MV-4-11 (cell line): Measurements from ENCODE around the gene CRELD2.

Experiments used
- DNase-seq: peaks from one replicate; lab custom pipeline; 2025; lab: John Stamatoyannopoulos, UW

CRELD2 gene

GRCh38 chr22:49887702-49888101 is 30.7 kb upstream of the CRELD2 start:
- no peak for DNase-seq

- DNase-seq, result no peak
Measured at GRCh38 chr22:49889071-49889470, 29.4 kb upstream of the CRELD2 start.

GRCh38 chr22:49892226-49892899 is 26.1 kb upstream of the CRELD2 start:
- no peak for DNase-seq

GRCh38 chr22:49893025-49893424 is 25.4 kb upstream of the CRELD2 start:
- DNase-seq, result no peak

- no peak for DNase-seq
Measured at GRCh38 chr22:49894322-49895054, 23.9 kb upstream of the CRELD2 start.

- DNase-seq, result no peak
Measured at GRCh38 chr22:49896201-49896600, 22.2 kb upstream of the CRELD2 start.

- no peak for DNase-seq
Measured at GRCh38 chr22:49897015-49897684, 21.3 kb upstream of the CRELD2 start.

- no peak for DNase-seq
Measured at GRCh38 chr22:49899530-49899929, 18.9 kb upstream of the CRELD2 start.

- DNase-seq, result no peak
Measured at GRCh38 chr22:49900441-49901230, 17.8 kb upstream of the CRELD2 start.

GRCh38 chr22:49901457-49901856 is 17.0 kb upstream of the CRELD2 start:
- no peak for DNase-seq

GRCh38 chr22:49903322-49904039 is 15.0 kb upstream of the CRELD2 start:
- DNase-seq, result no peak

GRCh38 chr22:49904040-49904369 is 14.4 kb upstream of the CRELD2 start:
- no peak for DNase-seq

- no peak for DNase-seq
Measured at GRCh38 chr22:49905465-49905864, 13.0 kb upstream of the CRELD2 start.

GRCh38 chr22:49906071-49906798 is 12.2 kb upstream of the CRELD2 start:
- no peak for DNase-seq

GRCh38 chr22:49906799-49907290 is 11.6 kb upstream of the CRELD2 start:
- no peak for DNase-seq

- no peak for DNase-seq
Measured at GRCh38 chr22:49907807-49908206, 10.6 kb upstream of the CRELD2 start.

- no peak for DNase-seq
Measured at GRCh38 chr22:49909476-49910205, 8.8 kb upstream of the CRELD2 start.

GRCh38 chr22:49910229-49911155 is 7.9 kb upstream of the CRELD2 start:
- no peak for DNase-seq
